Nephron progenitor cell (in vitro differentiated cells): ENCODE results near the gene FBXO28.
A peak's percentile ranks its signal among the peaks of the same experiment; 100 is the strongest.

Experiments used
- DNase-seq: peaks from one replicate; pipeline ENCODE4 v3.0.0; 2021
- H3K27ac Mint-ChIP-seq: 2 replicates; pipeline ENCODE4 v1.8.0; 2021; ENCODE audit warnings: mild to moderate bottlenecking, moderate library complexity, mixed read lengths
- H3K27me3 Mint-ChIP-seq: 2 replicates; pipeline ENCODE4 v1.8.0; 2021; ENCODE audit warnings: mild to moderate bottlenecking, low read depth, mixed read lengths; ENCODE audit not compliant: poor library complexity
- H3K36me3 Mint-ChIP-seq: 2 replicates; pipeline ENCODE4 v1.8.0; 2021; ENCODE audit warnings: low read depth, mixed read lengths
- H3K4me1 Mint-ChIP-seq: 2 replicates; pipeline ENCODE4 v1.8.0; 2021; ENCODE audit warnings: mixed read lengths
- H3K4me3 Mint-ChIP-seq: 2 replicates; pipeline ENCODE4 v1.8.0; 2021; ENCODE audit warnings: mild to moderate bottlenecking, moderate library complexity, mixed read lengths
- H3K9me3 Mint-ChIP-seq: 2 replicates; pipeline ENCODE4 v1.8.0; 2021; ENCODE audit warnings: mild to moderate bottlenecking, moderate library complexity, mixed read lengths
- CTCF ChIP-seq: fragments of 200-600 bp; sonication (generic); IDR thresholded peaks from 2 replicates; pipeline ENCODE4 v1.5.0; 2021; ENCODE audit warnings: antibody characterized with exemption

FBXO28 gene

GRCh38 chr1:224160171-224160682 lies 46.3 kb downstream of the FBXO28 start:
- peaks cover 4% of the 10 kb centered on the region for H3K4me1 Mint-ChIP-seq
- no peaks in the 10 kb centered on the region for H3K9me3 Mint-ChIP-seq
- H3K36me3 Mint-ChIP-seq = peaks cover 48% of the 10 kb centered on the region
- H3K27ac Mint-ChIP-seq = no peak overlapping the region
- TF ChIP-seq CTCF = no peak
- no peaks in the 10 kb centered on the region for H3K27me3 Mint-ChIP-seq
- H3K4me3 Mint-ChIP-seq = no peak overlapping the region
- no peak for DNase-seq

- TF ChIP-seq CTCF = no peak
- Mint-ChIP-seq H3K36me3 (peaks cover 25% of the 10 kb centered on the region), H3K4me3 (no peak overlapping the region), H3K27me3 (no peaks in the 10 kb centered on the region), H3K27ac (no peak overlapping the region), H3K4me1 (peaks cover 4% of the 10 kb centered on the region), H3K9me3 (no peaks in the 10 kb centered on the region)
- DNase-seq = no peak
Observed at GRCh38 chr1:224162768-224163167, 48.9 kb downstream of the FBXO28 start.

GRCh38 chr1:224163311-224163710 lies 49.4 kb downstream of the FBXO28 start:
- DNase-seq = no peak
- no peaks in the 10 kb centered on the region for H3K9me3 Mint-ChIP-seq
- peaks cover 19% of the 10 kb centered on the region for H3K36me3 Mint-ChIP-seq
- peaks cover 4% of the 10 kb centered on the region for H3K4me1 Mint-ChIP-seq
- TF ChIP-seq CTCF = no peak
- H3K27me3 Mint-ChIP-seq = no peaks in the 10 kb centered on the region
- H3K4me3 Mint-ChIP-seq = no peak overlapping the region
- no peak overlapping the region for H3K27ac Mint-ChIP-seq

- peaks cover 13% of the 10 kb centered on the region for H3K9me3 Mint-ChIP-seq
- H3K27me3 Mint-ChIP-seq = peaks cover 8% of the 10 kb centered on the region
- TF ChIP-seq CTCF = no peak
- peaks cover 4% of the 10 kb centered on the region for H3K36me3 Mint-ChIP-seq
- H3K4me3 Mint-ChIP-seq = no peak overlapping the region
- peak overlapping the region; percentile 21 for H3K27ac Mint-ChIP-seq
- peaks cover 4% of the 10 kb centered on the region for H3K4me1 Mint-ChIP-seq
- no peak for DNase-seq
Observed at GRCh38 chr1:224168859-224169380, 55.0 kb downstream of the FBXO28 start.

- no peak overlapping the region for H3K4me3 Mint-ChIP-seq
- no peak for TF ChIP-seq CTCF
- H3K4me1 Mint-ChIP-seq = peaks cover under 1% of the 10 kb centered on the region
- no peak overlapping the region for H3K27ac Mint-ChIP-seq
- H3K9me3 Mint-ChIP-seq = peaks cover 13% of the 10 kb centered on the region
- H3K27me3 Mint-ChIP-seq = peaks cover 9% of the 10 kb centered on the region
- DNase-seq = no peak
- peaks cover 4% of the 10 kb centered on the region for H3K36me3 Mint-ChIP-seq
Observed at GRCh38 chr1:224169718-224170270, 55.9 kb downstream of the FBXO28 start.

- peaks cover 4% of the 10 kb centered on the region for H3K36me3 Mint-ChIP-seq
- H3K27me3 Mint-ChIP-seq = peaks cover 14% of the 10 kb centered on the region
- H3K4me1 Mint-ChIP-seq = peaks cover 2% of the 10 kb centered on the region
- no peak for TF ChIP-seq CTCF
- no peak for DNase-seq
- peaks cover 13% of the 10 kb centered on the region for H3K9me3 Mint-ChIP-seq
- H3K4me3 Mint-ChIP-seq = no peak overlapping the region
- H3K27ac Mint-ChIP-seq = no peak overlapping the region
Observed at GRCh38 chr1:224170343-224170742, 56.4 kb downstream of the FBXO28 start.
